OCI-LY7 (cell line): ENCODE measurements around the gene CANT1. TPM values are rescaled to one million over a fixed set of nuclear protein-coding genes. Genes with fewer than 3 reads are reported as not detected.

Experiments used
- BruUV-seq: library from RNA; stranded (reverse); fragments of 400-500 nt; replicated peaks from 2 replicates; lab custom pipeline; 2021; lab: Mats Ljungman, UMichigan
- CTCF ChIA-PET: fragments of 300-600 bp; sonication (Branson Sonifier 250); formaldehyde crosslinking; loops from one replicate; lab custom pipeline; 2022; ENCODE audit warnings: antibody characterized with exemption; ENCODE audit not compliant: unreplicated experiment; lab: Charles Lee
- POLR2A ChIA-PET: fragments of 300-600 bp; sonication (Branson Sonifier 250); formaldehyde crosslinking; loops from one replicate; lab custom pipeline; 2022; ENCODE audit warnings: antibody characterized with exemption; lab: Charles Lee
- DNase-seq: peaks from one replicate; pipeline ENCODE4 v3.0.0-alpha.2; 2015; ENCODE audit warnings: low spot score
- H2AFZ ChIP-seq: fragments of 200-600 bp; sonication (generic), shearing (Covaris generic); 2 replicates; pipeline ENCODE4 v1.6.1; 2014; ENCODE audit warnings: mild to moderate bottlenecking, antibody characterized with exemption, low read length, moderate library complexity
- H3K27ac ChIP-seq: fragments of 200-600 bp; sonication (generic); 2 replicates; pipeline ENCODE4 v1.5.1; 2014; ENCODE audit warnings: mixed run types, low read depth, mild to moderate bottlenecking, moderate library complexity, low read length, inconsistent platforms; ENCODE audit not compliant: poor library complexity, severe bottlenecking
- H3K36me3 ChIP-seq: fragments of 200-600 bp; sonication (generic); 2 replicates; pipeline ENCODE4 v1.6.1; 2014; ENCODE audit warnings: mild to moderate bottlenecking, antibody characterized with exemption, low read length, moderate library complexity, mixed read lengths; ENCODE audit not compliant: insufficient read depth
- H3K4me1 ChIP-seq: fragments of 200-600 bp; sonication (generic); 2 replicates; pipeline ENCODE4 v1.5.1; 2014; ENCODE audit warnings: mild to moderate bottlenecking, low read length; ENCODE audit not compliant: insufficient read depth, poor library complexity, severe bottlenecking
- H3K4me2 ChIP-seq: fragments of 200-600 bp; sonication (generic); 2 replicates; pipeline ENCODE4 v1.6.1; 2014; ENCODE audit warnings: mild to moderate bottlenecking, low read length
- H3K4me3 ChIP-seq: fragments of 200-600 bp; sonication (generic); 2 replicates; pipeline ENCODE4 v1.5.1; 2014; ENCODE audit warnings: mild to moderate bottlenecking, low read depth, low read length; ENCODE audit not compliant: poor library complexity, severe bottlenecking
- H3K79me2 ChIP-seq: fragments of 200-600 bp; sonication (generic); 2 replicates; pipeline ENCODE4 v1.6.1; 2016; ENCODE audit warnings: low read depth, mild to moderate bottlenecking, low read length, moderate library complexity, mixed read lengths; ENCODE audit not compliant: insufficient read depth
- H3K9me2 ChIP-seq: fragments of 200-600 bp; sonication (generic); 2 replicates; pipeline ENCODE4 v1.6.1; 2016; ENCODE audit warnings: mild to moderate bottlenecking, low read length, mixed read lengths; ENCODE audit not compliant: insufficient read depth
- H3K9me3 ChIP-seq: fragments of 200-600 bp; sonication (generic); 2 replicates; pipeline ENCODE4 v1.6.1; 2014; ENCODE audit warnings: mild to moderate bottlenecking, mixed run types, low read length, mixed read lengths
- H4K20me1 ChIP-seq: fragments of 200-600 bp; sonication (generic); 2 replicates; pipeline ENCODE4 v1.6.1; 2014; ENCODE audit warnings: mild to moderate bottlenecking, antibody characterized with exemption, low read length, moderate library complexity, mixed read lengths; ENCODE audit not compliant: insufficient read depth
- EZH2phosphoT487 ChIP-seq: fragments of 200-600 bp; sonication (generic); IDR thresholded peaks from 2 replicates; pipeline ENCODE4 v1.6.1; 2018; ENCODE audit warnings: low read depth, borderline replicate concordance, mild to moderate bottlenecking, mixed run types, antibody characterized with exemption, low read length, moderate library complexity, mixed read lengths
- intact Hi-C: fragments of 100-400 bp; cut with micrococcal nuclease; formaldehyde crosslinking; loops from one replicate; pipeline ENCODE4 v1.10.0; 2022; ENCODE audit not compliant: unreplicated experiment
- total RNA-seq, 2 experiments: library from RNA; depleted of rRNA in 1 of 2; stranded (reverse); fragments of >200 nt in 1 of 2; shearing (Covaris generic) in 1 of 2; gene quantifications; 2 replicates each; pipeline ENCODE4 v1.2.3, GENCODE V29; 2014 to 2022
- TF ChIP-seq, protein P1 (sequence below): fragments of 200-600 bp; sonication (generic); conservative IDR thresholded peaks from 2 replicates; pipeline ENCODE4 v1.5.1; 2014; ENCODE audit warnings: mild to moderate bottlenecking, antibody characterized with exemption, low read length, moderate library complexity, mixed read lengths

Gene CANT1
- total RNA-seq, 2 experiments from 2014 or later: 37.2 to 60.5 TPM

DNA sequence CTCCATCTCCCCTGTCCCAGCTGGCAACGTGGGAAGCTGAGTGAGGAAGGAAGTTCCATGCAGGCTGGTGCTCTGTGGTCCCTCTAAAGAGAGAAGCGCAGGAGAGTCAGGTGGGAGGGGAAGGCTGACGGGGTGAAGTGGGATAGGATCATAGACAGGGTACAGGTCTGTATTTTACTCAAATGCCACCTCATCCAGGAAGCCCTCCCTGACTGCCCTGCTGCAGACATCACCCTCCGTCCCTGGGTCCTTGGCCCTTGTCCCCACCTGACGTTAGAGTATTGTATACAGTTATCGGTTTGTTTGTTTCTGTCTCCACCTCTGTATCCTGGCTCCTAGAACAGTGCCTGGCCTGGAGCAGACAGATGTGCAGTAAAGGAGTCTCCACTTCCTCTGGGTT, 11.7 kb downstream of the CANT1 start:
- no peak overlapping the region for H3K4me3 ChIP-seq
- H4K20me1 ChIP-seq: peaks cover 2% of the 10 kb centered on the region; the same call in 1 of the 2 replicates
- H3K4me2 ChIP-seq: no peak overlapping the region
- H2AFZ ChIP-seq: no peak overlapping the region
- TF ChIP-seq, protein P1, sequence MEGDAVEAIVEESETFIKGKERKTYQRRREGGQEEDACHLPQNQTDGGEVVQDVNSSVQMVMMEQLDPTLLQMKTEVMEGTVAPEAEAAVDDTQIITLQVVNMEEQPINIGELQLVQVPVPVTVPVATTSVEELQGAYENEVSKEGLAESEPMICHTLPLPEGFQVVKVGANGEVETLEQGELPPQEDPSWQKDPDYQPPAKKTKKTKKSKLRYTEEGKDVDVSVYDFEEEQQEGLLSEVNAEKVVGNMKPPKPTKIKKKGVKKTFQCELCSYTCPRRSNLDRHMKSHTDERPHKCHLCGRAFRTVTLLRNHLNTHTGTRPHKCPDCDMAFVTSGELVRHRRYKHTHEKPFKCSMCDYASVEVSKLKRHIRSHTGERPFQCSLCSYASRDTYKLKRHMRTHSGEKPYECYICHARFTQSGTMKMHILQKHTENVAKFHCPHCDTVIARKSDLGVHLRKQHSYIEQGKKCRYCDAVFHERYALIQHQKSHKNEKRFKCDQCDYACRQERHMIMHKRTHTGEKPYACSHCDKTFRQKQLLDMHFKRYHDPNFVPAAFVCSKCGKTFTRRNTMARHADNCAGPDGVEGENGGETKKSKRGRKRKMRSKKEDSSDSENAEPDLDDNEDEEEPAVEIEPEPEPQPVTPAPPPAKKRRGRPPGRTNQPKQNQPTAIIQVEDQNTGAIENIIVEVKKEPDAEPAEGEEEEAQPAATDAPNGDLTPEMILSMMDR: no peak
- TF ChIP-seq EZH2phosphoT487: no peak
- POLR2A ChIA-PET: no interaction called here
- DNase-seq: no peak
- H3K9me3 ChIP-seq: no peaks in the 10 kb centered on the region
- no peaks in the 10 kb centered on the region for H3K9me2 ChIP-seq
- BruUV-seq: no TSS peak
- no peaks in the 10 kb centered on the region for H3K4me1 ChIP-seq
- peaks cover 72% of the 10 kb centered on the region for H3K36me3 ChIP-seq
- CTCF ChIA-PET: no interaction called here
- intact Hi-C loops: no loop called here
- H3K79me2 ChIP-seq: no peaks in the 10 kb centered on the region
- no peak overlapping the region for H3K27ac ChIP-seq

DNA sequence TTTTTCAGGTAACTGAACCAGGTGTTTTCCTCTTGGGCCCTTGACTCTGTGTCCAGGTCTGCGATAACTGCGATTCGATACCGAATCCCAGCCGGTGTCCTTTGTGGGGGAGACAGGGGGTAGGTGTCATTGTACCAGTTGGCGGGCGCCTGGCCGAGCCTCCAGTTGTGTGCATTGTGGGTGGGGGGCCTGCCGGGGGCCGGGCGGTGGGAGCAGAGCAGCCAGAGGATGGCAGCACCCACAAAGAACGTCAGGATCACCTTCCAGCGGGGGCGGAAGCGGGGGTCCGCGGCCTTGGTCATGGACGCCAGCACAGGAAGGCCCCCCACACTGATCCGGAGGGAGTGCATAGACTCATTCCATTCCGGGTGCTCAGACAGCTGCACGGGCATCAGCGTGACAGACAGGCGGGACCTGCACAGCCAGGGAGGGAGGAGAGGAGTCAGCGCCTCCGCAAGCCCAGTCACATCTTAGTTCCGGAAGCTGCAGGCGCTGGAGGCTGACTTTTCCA, 12.3 kb downstream of the CANT1 start:
- Histone ChIP-seq H3K4me2 (no peak overlapping the region), H3K4me3 (no peak overlapping the region), H3K9me3 (no peaks in the 10 kb centered on the region), H3K27ac (no peak overlapping the region), H2AFZ (no peak overlapping the region), H4K20me1 (peaks cover 4% of the 10 kb centered on the region; the same call in 1 of the 2 replicates), H3K79me2 (no peaks in the 10 kb centered on the region), H3K4me1 (no peaks in the 10 kb centered on the region), H3K36me3 (peaks cover 76% of the 10 kb centered on the region), H3K9me2 (no peaks in the 10 kb centered on the region)
- ChIA-PET CTCF (no interaction called here), POLR2A (interaction anchor here (0.6 kb wide), 1 partner anchor 424 kb away, joined by 3 read pairs; no protein-coding TSS in a partner anchor)
- no peak for DNase-seq
- no TSS peak for BruUV-seq
- intact Hi-C loops: no loop called here
- TF ChIP-seq, protein P1: no peak
- TF ChIP-seq EZH2phosphoT487: no peak

DNA sequence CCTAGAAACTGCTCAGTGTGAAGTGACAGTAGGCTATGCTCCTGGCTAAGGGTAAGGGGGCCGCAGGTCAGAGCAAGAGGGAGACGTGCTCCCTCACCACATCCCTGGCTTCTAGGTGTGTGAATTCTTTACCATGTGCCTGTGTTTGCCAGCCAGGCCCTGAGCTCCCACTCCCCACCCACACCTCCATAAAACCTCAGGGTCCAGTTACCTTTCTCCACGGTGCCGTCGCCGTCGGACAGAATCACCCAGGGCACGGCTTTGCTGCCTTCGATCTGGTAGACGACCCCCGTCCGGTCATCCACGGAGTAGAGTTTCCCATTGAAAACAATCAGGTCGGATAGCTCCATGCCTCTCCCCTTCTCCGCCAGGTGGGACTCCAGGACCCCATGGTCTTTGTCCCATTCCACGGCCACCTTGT, 12.8 kb downstream of the CANT1 start:
- Histone ChIP-seq H3K4me3 (no peak overlapping the region), H3K4me2 (no peak overlapping the region), H3K27ac (no peak overlapping the region), H3K9me3 (no peaks in the 10 kb centered on the region), H3K79me2 (no peaks in the 10 kb centered on the region), H4K20me1 (peaks cover 4% of the 10 kb centered on the region; the same call in 1 of the 2 replicates), H3K36me3 (peaks cover 79% of the 10 kb centered on the region), H3K9me2 (no peaks in the 10 kb centered on the region), H3K4me1 (no peaks in the 10 kb centered on the region), H2AFZ (no peak overlapping the region)
- no peak for DNase-seq
- TF ChIP-seq, protein P1: no peak
- TF ChIP-seq EZH2phosphoT487: no peak
- ChIA-PET CTCF (no interaction called here), POLR2A (no interaction called here)
- BruUV-seq: no TSS peak
- intact Hi-C loops: no loop called here
